Urothelium cell line (cell line): ENCODE measurements around the gene FLT1.

Experiments
- DNase-seq: peaks from one replicate; pipeline ENCODE4 v3.0.0; 2011; ENCODE audit warnings: low spot score, mixed read lengths
- FAIRE-seq: peaks from 2 replicates; lab custom pipeline; 2011; peaks lifted over from hg19 to GRCh38; lab: Jason Lieb, UNC

Gene FLT1

DNA sequence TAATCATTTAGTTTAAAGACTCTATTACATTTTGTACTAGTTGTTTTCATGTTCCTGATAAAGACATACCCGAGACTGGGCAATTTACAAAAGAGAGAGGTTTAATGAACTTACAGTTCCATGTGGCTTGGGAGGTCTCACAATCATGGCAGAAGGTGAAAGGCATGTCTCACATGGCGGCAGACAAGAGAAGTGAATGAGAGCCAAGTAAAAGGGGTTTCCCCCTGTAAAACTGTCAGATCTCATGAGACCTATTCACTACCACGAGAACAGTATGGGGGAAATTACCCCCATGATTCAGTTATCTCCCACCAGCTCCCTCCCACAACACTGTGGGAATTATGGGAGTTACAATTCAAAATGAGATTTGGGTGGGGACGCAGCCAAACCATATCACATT, 227.4 kb downstream of the FLT1 start:
- FAIRE-seq (no peak), DNase-seq (no peak)

DNA sequence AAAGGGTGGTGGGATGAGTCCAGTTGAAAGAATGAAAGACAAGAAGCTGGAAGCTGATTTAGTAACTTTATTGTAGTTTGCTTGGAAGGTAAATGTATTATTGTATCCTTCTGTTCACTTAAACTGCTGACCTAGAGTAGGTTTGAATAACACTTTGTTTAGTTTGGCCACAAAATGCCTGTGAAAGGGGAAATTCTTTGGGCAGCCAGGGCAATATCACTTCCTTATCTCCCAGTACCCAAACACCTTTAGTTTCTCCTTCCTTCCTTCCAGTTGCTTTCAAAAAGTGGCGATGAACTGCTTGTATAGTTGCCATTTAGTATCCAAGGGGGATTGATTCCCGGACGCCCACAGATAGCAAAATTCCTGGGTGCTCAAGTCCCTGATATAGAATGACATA, 236.5 kb downstream of the FLT1 start:
- DNase-seq (no peak), FAIRE-seq (no peak)

DNA sequence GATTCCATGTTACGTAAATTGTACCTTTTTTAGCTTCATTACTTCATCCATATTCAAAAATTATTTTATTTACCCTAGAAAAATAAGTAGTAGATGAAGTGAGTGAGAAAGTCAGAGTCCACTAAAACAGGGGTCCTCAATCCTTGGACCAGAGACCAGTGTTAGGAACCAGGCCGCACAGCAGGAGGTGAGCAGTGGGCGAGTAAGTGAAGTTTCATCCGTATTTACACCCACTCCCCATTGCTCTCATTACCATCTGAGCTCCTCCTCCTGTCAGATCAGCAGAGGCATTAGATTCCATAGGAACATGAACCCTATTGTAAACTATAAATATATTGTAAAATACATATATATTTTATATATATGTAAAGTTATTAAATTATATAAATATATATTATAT, 237.6 kb downstream of the FLT1 start:
- FAIRE-seq = no peak
- DNase-seq = no peak

DNA sequence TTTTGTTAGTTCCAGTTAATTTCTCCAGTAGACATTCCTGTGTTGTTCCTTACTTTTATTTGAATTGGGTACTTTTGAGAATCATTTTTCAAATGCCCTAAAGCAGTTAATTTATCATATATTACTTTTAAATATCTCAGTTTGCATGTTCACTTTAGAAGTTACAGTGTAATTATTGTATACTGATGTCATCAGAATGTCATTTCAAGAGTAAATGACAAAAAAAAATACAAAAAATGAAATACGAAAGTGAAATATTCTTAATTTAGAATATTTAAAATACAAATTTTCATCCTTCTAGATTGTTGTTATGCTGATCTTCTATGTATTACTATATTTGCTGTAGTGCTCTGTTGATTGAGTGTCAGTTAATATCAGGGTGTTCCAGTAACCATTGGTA, 242.4 kb downstream of the FLT1 start:
- FAIRE-seq = no peak
- DNase-seq = no peak

DNA sequence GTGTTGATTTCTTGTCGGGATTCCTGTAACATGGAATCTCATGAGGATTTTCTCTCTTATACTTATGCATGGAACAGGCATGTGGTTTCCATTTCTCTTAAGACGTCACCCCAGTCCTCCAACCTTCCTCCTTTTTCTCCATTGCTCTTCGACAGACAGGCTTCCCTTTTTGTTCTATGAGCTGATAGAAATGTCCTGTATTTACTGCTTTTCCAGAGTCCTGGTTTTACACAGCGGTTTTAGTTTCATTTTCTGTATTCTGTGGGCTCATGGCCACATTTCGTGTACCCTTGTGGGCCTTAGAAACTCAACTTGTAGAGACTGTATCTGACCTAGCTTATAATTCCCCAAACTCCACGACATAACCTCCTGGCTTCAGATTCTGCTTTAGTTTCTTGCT, 243.5 kb downstream of the FLT1 start:
- FAIRE-seq = no peak
- DNase-seq = no peak

DNA sequence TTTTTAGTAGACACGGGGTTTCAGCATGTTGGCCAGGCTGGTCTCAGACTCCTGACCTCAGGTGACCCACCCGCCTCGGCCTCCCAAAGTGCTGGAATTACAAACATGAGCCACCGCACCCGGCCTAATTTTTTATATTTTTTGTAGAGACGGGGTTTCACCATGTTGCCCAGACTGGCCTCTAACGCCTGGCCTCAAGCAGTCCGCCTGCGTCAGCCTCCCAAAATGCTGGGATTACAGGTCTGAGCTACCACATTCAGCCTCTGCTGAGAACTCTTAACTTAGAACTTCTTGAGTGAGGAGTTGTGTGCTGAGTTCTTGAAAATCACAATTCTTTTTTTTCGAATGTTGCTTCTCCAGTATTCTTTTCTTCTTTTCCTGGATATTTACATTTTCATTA, 244.4 kb downstream of the FLT1 start:
- FAIRE-seq = no peak
- no peak for DNase-seq
